Keratinocyte (primary cell): ENCODE results near the gene KCNJ16.

Experiments used
- CTCF ChIP-seq, 3 experiments: IDR thresholded peaks in 1 of 3; conservative IDR thresholded peaks in 1 of 3; optimal IDR thresholded peaks in 1 of 3; 2 replicates in 2 of 3; 3 replicates in 1 of 3; pipeline versions ENCODE3 to v1.5.1; 2011; ENCODE audit warnings: low read length in 3 of 3, mild to moderate bottlenecking in 3 of 3, moderate library complexity in 2 of 3, control low read depth in 1 of 3, inconsistent platforms in 1 of 3; ENCODE audit not compliant: insufficient read depth in 2 of 3; ENCODE audit errors: extremely low read depth in 1 of 3
- EZH2 ChIP-seq: IDR thresholded peaks from one replicate; pipeline ENCODE4 v1.6.1; 2012; ENCODE audit warnings: inconsistent platforms, mild to moderate bottlenecking, low read length, moderate library complexity

- TF ChIP-seq CTCF (optimal IDR thresholded peaks at IDR 0.05 in 1 of 3, IDR thresholded peaks at IDR 0.05 in 1 of 3, conservative IDR thresholded peaks at IDR 0.05 in 1 of 3; ENCODE audit: extremely low read depth in 1 of 3, insufficient read depth in 2 of 3, low read length in 3 of 3): no peak
- no peak for TF ChIP-seq EZH2
Measured at GRCh38 chr17:70183508-70183907, 108.5 kb downstream of the KCNJ16 start.
